B cell (primary cell): ENCODE measurements around the gene ASAP3. TPM values are rescaled to one million over a fixed set of nuclear protein-coding genes. Genes with fewer than 3 reads are reported as not detected.

ENCODE experiments used
- ATAC-seq: fragments of 200-7000 bp; cut with Tn5 transposase; one replicate; pipeline ENCODE4 v1.10.0; 2021; ENCODE audit warnings: low read depth, mild to moderate bottlenecking, moderate number of reproducible peaks, moderate library complexity
- CTCF ChIA-PET: fragments of 350-600 bp; sonication (Branson Sonifier 250); formaldehyde crosslinking; loops from one replicate; lab custom pipeline; 2021; ENCODE audit warnings: antibody characterized with exemption, inconsistent platforms; lab: Charles Lee
- POLR2A ChIA-PET: fragments of 350-600 bp; sonication (Branson Sonifier 250); formaldehyde crosslinking; loops from one replicate; lab custom pipeline; 2021; ENCODE audit warnings: antibody characterized with exemption; lab: Charles Lee
- DNase-seq: peaks from one replicate; pipeline ENCODE4 v3.0.0; 2013
- H2AFZ ChIP-seq: 2 replicates; pipeline ENCODE4 v1.6.1; 2012; ENCODE audit warnings: mild to moderate bottlenecking, low read depth, low read length; ENCODE audit not compliant: insufficient read depth, poor library complexity, severe bottlenecking
- H3K27ac ChIP-seq, 2 donors: 1 replicate in 1 of 2; 2 replicates in 1 of 2; pipeline ENCODE4 v1.5.1; 2012 to 2013; ENCODE audit warnings: low read length in 2 of 2, mild to moderate bottlenecking in 2 of 2, moderate library complexity in 1 of 2
- H3K27me3 ChIP-seq, 4 experiments: fragments of 200-600 bp in 1 of 4; sonication (generic) in 1 of 4; replicated peaks in 1 of 4; 1 replicate in 2 of 4; 2 replicates in 2 of 4; pipeline versions ENCODE4 v1.6.1 to v1.7.0; 2013 to 2016; ENCODE audit warnings: low read length in 3 of 4, mild to moderate bottlenecking in 2 of 4, mixed read lengths in 1 of 4, moderate library complexity in 1 of 4; ENCODE audit not compliant: insufficient read depth in 4 of 4, control insufficient read depth in 3 of 4; ENCODE audit errors: control extremely low read depth in 1 of 4
- H3K36me3 ChIP-seq, 2 experiments: replicated peaks in 1 of 2; 1 replicate in 1 of 2; 2 replicates in 1 of 2; pipeline versions ENCODE4 v1.6.1 to v1.7.1; 2013; ENCODE audit warnings: low read length in 1 of 2; ENCODE audit not compliant: insufficient read depth in 2 of 2, control insufficient read depth in 1 of 2; ENCODE audit errors: control extremely low read depth in 1 of 2, extremely low read depth in 1 of 2
- H3K4me1 ChIP-seq, 2 donors: fragments of 200-600 bp in 1 of 2; sonication (generic) in 1 of 2; 1 replicate in 1 of 2; 2 replicates in 1 of 2; pipeline versions ENCODE4 v1.5.1 to v1.6.1; 2013 to 2017; ENCODE audit warnings: low read length in 2 of 2; ENCODE audit not compliant: control insufficient read depth in 2 of 2, insufficient read depth in 2 of 2
- H3K4me2 ChIP-seq: replicated peaks from 2 replicates; pipeline ENCODE3; 2012; ENCODE audit warnings: mild to moderate bottlenecking, low read depth, low read length; ENCODE audit not compliant: poor library complexity, severe bottlenecking
- H3K4me3 ChIP-seq, 5 experiments: fragments of 200-600 bp in 1 of 5; sonication (generic) in 1 of 5; 1 replicate in 3 of 5; 2 replicates in 2 of 5; pipeline versions ENCODE4 v1.5.1 to v1.7.0; 2011 to 2016; ENCODE audit warnings: low read length in 4 of 5, mild to moderate bottlenecking in 4 of 5, low read depth in 2 of 5, control low read depth in 1 of 5, moderate library complexity in 1 of 5; ENCODE audit not compliant: insufficient read depth in 1 of 5; ENCODE audit errors: control extremely low read depth in 1 of 5, extremely low read depth in 1 of 5
- H3K79me2 ChIP-seq: fragments of 200-600 bp; sonication (generic); one replicate; pipeline ENCODE4 v1.6.0; 2016; ENCODE audit warnings: low read length; ENCODE audit not compliant: control insufficient read depth, insufficient read depth
- H3K9ac ChIP-seq: fragments of 200-600 bp; sonication (generic); 2 replicates; pipeline ENCODE4 v1.6.1; 2017; ENCODE audit warnings: mild to moderate bottlenecking, low read length, moderate library complexity
- H3K9me3 ChIP-seq, 3 donors: one replicate each; pipeline versions ENCODE4 v1.6.1 to v1.7.1; 2013; ENCODE audit warnings: low read length in 2 of 3; ENCODE audit not compliant: control insufficient read depth in 2 of 3, insufficient read depth in 1 of 3; ENCODE audit errors: control extremely low read depth in 1 of 3
- H4K20me1 ChIP-seq: 2 replicates; pipeline ENCODE4 v1.6.0; 2012; ENCODE audit warnings: mild to moderate bottlenecking, low read length; ENCODE audit not compliant: insufficient read depth, control insufficient read depth, poor library complexity, severe bottlenecking
- H3K27ac Mint-ChIP-seq: one replicate; pipeline ENCODE4 v1.8.0; 2021; ENCODE audit warnings: mixed read lengths
- H3K27me3 Mint-ChIP-seq: one replicate; pipeline ENCODE4 v1.8.0; 2021; ENCODE audit warnings: mixed read lengths
- H3K4me1 Mint-ChIP-seq: one replicate; pipeline ENCODE4 v1.8.0; 2021; ENCODE audit warnings: mixed read lengths
- H3K4me3 Mint-ChIP-seq: one replicate; pipeline ENCODE4 v1.8.0; 2021; ENCODE audit warnings: mixed read lengths
- H3K9me3 Mint-ChIP-seq: one replicate; pipeline ENCODE4 v1.8.0; 2022; ENCODE audit warnings: mixed read lengths; ENCODE audit not compliant: insufficient read depth
- EZH2 ChIP-seq: IDR thresholded peaks from 2 replicates; pipeline ENCODE4 v1.6.1; 2012; ENCODE audit warnings: borderline replicate concordance, low read depth, mild to moderate bottlenecking, moderate library complexity, low read length; ENCODE audit not compliant: insufficient read depth, poor library complexity, severe bottlenecking
- WGBS: methylation state at CpG from one replicate; pipeline ENCODE4 v1.1.5; 2013; ENCODE audit warnings: missing lambda C conversion rate; ENCODE audit not compliant: insufficient coverage; 5-methylcytosine and 5-hydroxymethylcytosine counted together
- intact Hi-C: fragments of 100-400 bp; cut with micrococcal nuclease; formaldehyde crosslinking; loops from one replicate; pipeline ENCODE4 v1.10.0; 2022
- polyA plus RNA-seq: library from polyadenylated mRNA; depleted of rRNA; stranded (reverse); fragments of >200 nt; gene quantifications from 2 replicates; pipeline ENCODE4 v1.2.3, GENCODE V29; 2012
- total RNA-seq, 2 donors: library from RNA; stranded (reverse); fragments of 120-200 nt in 1 of 2; gene quantifications; 1 replicate in 1 of 2; 2 replicates in 1 of 2; pipeline versions ENCODE4 v1.2.3 to v1.2.4, GENCODE V29; 2013 to 2022
- TF ChIP-seq, protein P1 (sequence below): fragments of 200-600 bp; IDR thresholded peaks from one replicate; pipeline ENCODE4 v1.8.0; 2022; ENCODE audit warnings: antibody characterized with exemption, mild to moderate bottlenecking

ASAP3 gene
- total and polyA plus RNA-seq, 2 donors (not counting 1 experiment from before 2014, with no cell fraction given), result 2.9 to 11.0 TPM

DNA sequence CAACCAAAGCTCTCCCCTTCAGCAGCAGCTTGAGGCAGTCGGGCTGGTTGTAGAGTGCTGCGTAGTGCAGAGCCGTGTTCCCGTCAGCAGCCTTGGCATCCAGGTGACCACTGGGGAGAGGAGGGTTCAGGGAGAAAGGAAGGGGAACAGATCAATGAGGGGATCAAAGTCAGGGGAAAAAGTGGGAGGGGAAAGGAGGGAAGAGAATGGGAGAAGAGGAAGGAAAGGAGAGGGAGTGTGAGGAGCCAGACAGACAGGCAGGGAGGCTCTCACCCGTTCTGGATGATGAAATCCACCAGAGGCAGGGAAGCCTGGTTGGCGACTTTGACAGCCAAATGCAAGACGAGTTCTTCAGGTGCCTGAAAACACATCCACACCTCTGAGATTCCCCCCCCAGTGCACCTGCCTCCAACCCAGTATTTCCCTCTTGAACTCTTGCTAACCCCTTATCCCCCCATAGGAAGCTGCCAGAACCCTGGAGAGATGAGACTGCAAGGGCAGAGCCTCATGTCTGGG is 49.7 kb downstream of the ASAP3 start:
- H4K20me1 ChIP-seq, result no peaks in the 10 kb centered on the region
- H2AFZ ChIP-seq, result no peak overlapping the region
- Mint-ChIP-seq H3K4me3 (no peak overlapping the region), H3K9me3 (no peaks in the 10 kb centered on the region), H3K27me3 (peaks cover 9% of the 10 kb centered on the region), H3K27ac (no peak overlapping the region), H3K4me1 (no peaks in the 10 kb centered on the region)
- no peak overlapping the region for H3K4me3 ChIP-seq
- DNase-seq (no peak), ATAC-seq (no peak)
- intact Hi-C loops, result no loop called here
- no peaks in the 10 kb centered on the region for H3K36me3 ChIP-seq
- ChIA-PET POLR2A (no interaction called here), CTCF (no interaction called here)
- H3K9ac ChIP-seq, result no peak overlapping the region
- TF ChIP-seq, protein P1, sequence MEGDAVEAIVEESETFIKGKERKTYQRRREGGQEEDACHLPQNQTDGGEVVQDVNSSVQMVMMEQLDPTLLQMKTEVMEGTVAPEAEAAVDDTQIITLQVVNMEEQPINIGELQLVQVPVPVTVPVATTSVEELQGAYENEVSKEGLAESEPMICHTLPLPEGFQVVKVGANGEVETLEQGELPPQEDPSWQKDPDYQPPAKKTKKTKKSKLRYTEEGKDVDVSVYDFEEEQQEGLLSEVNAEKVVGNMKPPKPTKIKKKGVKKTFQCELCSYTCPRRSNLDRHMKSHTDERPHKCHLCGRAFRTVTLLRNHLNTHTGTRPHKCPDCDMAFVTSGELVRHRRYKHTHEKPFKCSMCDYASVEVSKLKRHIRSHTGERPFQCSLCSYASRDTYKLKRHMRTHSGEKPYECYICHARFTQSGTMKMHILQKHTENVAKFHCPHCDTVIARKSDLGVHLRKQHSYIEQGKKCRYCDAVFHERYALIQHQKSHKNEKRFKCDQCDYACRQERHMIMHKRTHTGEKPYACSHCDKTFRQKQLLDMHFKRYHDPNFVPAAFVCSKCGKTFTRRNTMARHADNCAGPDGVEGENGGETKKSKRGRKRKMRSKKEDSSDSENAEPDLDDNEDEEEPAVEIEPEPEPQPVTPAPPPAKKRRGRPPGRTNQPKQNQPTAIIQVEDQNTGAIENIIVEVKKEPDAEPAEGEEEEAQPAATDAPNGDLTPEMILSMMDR, result no peak
- TF ChIP-seq EZH2, result no peak
- WGBS, result 88% methylated on average over 6 of the region's 7 CpGs
- H3K79me2 ChIP-seq, result no peaks in the 10 kb centered on the region
- peaks cover 0 to 5% (median 1%) of the 10 kb centered on the region in 4 experiments for H3K27me3 ChIP-seq
- no peaks in the 10 kb centered on the region for H3K4me1 ChIP-seq
- no peak overlapping the region for H3K27ac ChIP-seq
- H3K9me3 ChIP-seq, result no peaks in the 10 kb centered on the region
- no peak overlapping the region for H3K4me2 ChIP-seq

DNA sequence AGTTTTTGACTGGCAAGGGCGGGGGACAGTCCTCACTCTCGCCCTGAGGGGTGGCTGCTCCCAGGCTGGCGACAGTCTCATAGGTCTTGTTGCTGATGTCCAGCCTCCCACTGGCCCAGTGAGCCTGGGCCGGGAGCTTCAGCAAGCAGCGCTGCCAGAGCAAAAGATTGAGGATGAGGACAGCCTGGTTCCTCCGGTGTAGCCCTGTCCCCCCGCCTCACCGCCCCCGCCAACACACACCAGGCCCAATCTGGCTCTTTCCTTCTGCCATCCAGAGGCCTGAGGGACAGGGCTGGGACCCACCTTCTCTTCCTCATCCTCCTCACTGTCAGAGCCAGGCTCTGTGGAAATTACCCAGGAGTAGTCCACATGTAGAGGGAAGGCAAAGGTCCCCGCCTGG is 50.9 kb downstream of the ASAP3 start:
- Mint-ChIP-seq H3K27ac (no peak overlapping the region), H3K27me3 (peaks cover 13% of the 10 kb centered on the region), H3K4me3 (no peak overlapping the region), H3K9me3 (no peaks in the 10 kb centered on the region), H3K4me1 (no peaks in the 10 kb centered on the region)
- H3K4me2 ChIP-seq, result no peak overlapping the region
- H3K4me1 ChIP-seq, result no peaks in the 10 kb centered on the region
- H3K36me3 ChIP-seq, result no peaks in the 10 kb centered on the region
- intact Hi-C loops, result no loop called here
- ChIA-PET POLR2A (no interaction called here), CTCF (interaction anchor here (0.6 kb wide), 1 partner anchor 1202 kb away, joined by 3 read pairs; no protein-coding TSS in a partner anchor)
- H3K9me3 ChIP-seq, result no peaks in the 10 kb centered on the region
- no peaks in the 10 kb centered on the region for H4K20me1 ChIP-seq
- no peak for ATAC-seq
- DNase-seq, result no peak
- TF ChIP-seq, protein P1, result no peak
- no peak for TF ChIP-seq EZH2
- WGBS, result 98% methylated on average over 9 of the region's 10 CpGs
- no peak overlapping the region for H3K4me3 ChIP-seq
- peaks cover 0 to 14% (median 1%) of the 10 kb centered on the region in 4 experiments for H3K27me3 ChIP-seq
- no peak overlapping the region for H3K27ac ChIP-seq
- H3K79me2 ChIP-seq, result no peaks in the 10 kb centered on the region
- H2AFZ ChIP-seq, result no peak overlapping the region
- H3K9ac ChIP-seq, result no peak overlapping the region
